Measurements from ENCODE around the gene RBP3.

DNA sequence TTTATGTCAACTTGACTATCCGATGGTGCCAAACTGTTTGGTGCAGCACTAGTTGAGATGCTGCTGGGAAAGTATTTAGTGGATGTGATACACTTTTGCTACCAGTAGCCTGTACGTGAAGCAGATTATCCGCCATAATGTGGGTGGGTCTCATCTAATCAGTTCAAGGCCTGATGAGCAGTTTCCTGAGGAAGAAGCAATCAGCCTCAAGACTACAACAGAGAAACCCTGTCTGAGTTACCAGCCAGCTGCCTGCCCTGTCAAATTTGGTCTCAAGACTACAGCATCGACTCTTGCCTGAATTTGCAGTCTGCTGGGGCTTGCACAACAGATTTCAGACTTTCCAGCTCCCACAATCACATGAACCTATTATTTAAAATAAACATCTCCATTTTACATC, 10.9 kb upstream of the RBP3 start:
- TF ChIP-seq EZH2 (IDR thresholded peaks at IDR 0.05) (no peak), CTCF (IDR thresholded peaks at IDR 0.05) (no peak)
